CD8-positive, alpha-beta memory T cell (primary cell): Measurements from ENCODE around the gene ANXA7. TPM values are rescaled to one million over a fixed set of nuclear protein-coding genes. Genes with fewer than 3 reads are reported as not detected.
A peak's percentile ranks its signal among the peaks of the same experiment; 100 is the strongest.

Experiments used
- CTCF ChIA-PET: fragments of 350-600 bp; sonication (Branson Sonifier 250); formaldehyde crosslinking; loops from one replicate; lab custom pipeline; 2021; ENCODE audit warnings: antibody characterized with exemption; lab: Charles Lee
- POLR2A ChIA-PET: fragments of 350-600 bp; sonication (Branson Sonifier 250); formaldehyde crosslinking; loops from one replicate; lab custom pipeline; 2021; ENCODE audit warnings: antibody characterized with exemption; lab: Charles Lee
- DNase-seq, 5 donors: peaks; one replicate each; pipeline versions ENCODE4 v3.0.0 to v3.0.0-alpha.2; 2020 to 2022; ENCODE audit warnings: mixed read lengths in 1 of 5
- H3K27ac ChIP-seq: one replicate; pipeline ENCODE4 v1.7.0; 2013; ENCODE audit warnings: low read depth, mild to moderate bottlenecking, low read length, moderate library complexity
- H3K27me3 ChIP-seq: 2 replicates; pipeline ENCODE4 v1.7.0; 2013; ENCODE audit warnings: low read length, mild to moderate bottlenecking; ENCODE audit not compliant: insufficient read depth, poor library complexity, severe bottlenecking
- H3K36me3 ChIP-seq: 2 replicates; pipeline ENCODE4 v1.7.0; 2013; ENCODE audit warnings: mild to moderate bottlenecking, low read length, moderate library complexity; ENCODE audit not compliant: insufficient read depth
- H3K4me1 ChIP-seq: 2 replicates; pipeline ENCODE4 v1.7.0; 2013; ENCODE audit warnings: mild to moderate bottlenecking, low read length, moderate library complexity; ENCODE audit not compliant: insufficient read depth
- H3K4me3 ChIP-seq: 2 replicates; pipeline ENCODE4 v1.7.0; 2013; ENCODE audit warnings: mild to moderate bottlenecking, low read length
- H3K9me3 ChIP-seq: 2 replicates; pipeline ENCODE4 v1.7.0; 2013; ENCODE audit warnings: mild to moderate bottlenecking, low read length
- H3K27ac Mint-ChIP-seq, 8 donors: one replicate each; pipeline ENCODE4 v1.8.0; 2020 to 2021; ENCODE audit warnings: mixed read lengths in 8 of 8, mild to moderate bottlenecking in 6 of 8, inconsistent platforms in 3 of 8, moderate library complexity in 3 of 8
- H3K27me3 Mint-ChIP-seq, 2 donors: one replicate each; pipeline ENCODE4 v1.8.0; 2020 to 2021; ENCODE audit warnings: mixed read lengths in 2 of 2, mild to moderate bottlenecking in 1 of 2, moderate library complexity in 1 of 2
- H3K36me3 Mint-ChIP-seq, 3 donors: one replicate each; pipeline ENCODE4 v1.8.0; 2020 to 2021; ENCODE audit warnings: mixed read lengths in 3 of 3, inconsistent platforms in 1 of 3, mild to moderate bottlenecking in 1 of 3
- H3K4me1 Mint-ChIP-seq, 3 donors: one replicate each; pipeline ENCODE4 v1.8.0; 2020 to 2021; ENCODE audit warnings: mixed read lengths in 3 of 3, inconsistent platforms in 1 of 3, mild to moderate bottlenecking in 1 of 3
- H3K4me3 Mint-ChIP-seq, 7 donors: one replicate each; pipeline ENCODE4 v1.8.0; 2020 to 2021; ENCODE audit warnings: mixed read lengths in 7 of 7, mild to moderate bottlenecking in 6 of 7, moderate library complexity in 4 of 7, inconsistent platforms in 2 of 7
- H3K9me3 Mint-ChIP-seq, 5 donors: one replicate each; pipeline ENCODE4 v1.8.0; 2020 to 2022; ENCODE audit warnings: mixed read lengths in 5 of 5, mild to moderate bottlenecking in 3 of 5, moderate library complexity in 2 of 5, inconsistent platforms in 1 of 5
- polyA plus RNA-seq: library from polyadenylated mRNA; unstranded; fragments of 300-500 nt; fragmentation: Illumina TruSeq; gene quantifications from one replicate; pipeline ENCODE4 v1.2.3, GENCODE V29; 2021
- total RNA-seq, 2 experiments: library from RNA; stranded (reverse); gene quantifications; one replicate each; pipeline ENCODE4 v1.2.3, GENCODE V29; 2021

Gene ANXA7
- total and polyA plus RNA-seq, 3 experiments from 2014 or later, result 151 to 188 (median 154) TPM

GRCh38 chr10:73386583-73386982 lies 27.3 kb downstream of the ANXA7 start:
- H3K27ac ChIP-seq, result no peak overlapping the region
- ChIA-PET POLR2A (no interaction called here), CTCF (no interaction called here)
- peaks cover 0 to 4% (median 2%) of the 10 kb centered on the region in 3 donors for H3K4me1 Mint-ChIP-seq
- no peak overlapping the region for H3K27ac Mint-ChIP-seq
- peaks cover 35% of the 10 kb centered on the region for H3K36me3 ChIP-seq
- DNase-seq, result no peak
- H3K27me3 ChIP-seq, result no peaks in the 10 kb centered on the region
- H3K27me3 Mint-ChIP-seq, result no peaks in the 10 kb centered on the region
- no peaks in the 10 kb centered on the region for H3K9me3 Mint-ChIP-seq
- peaks cover 12 to 92% (median 17%) of the 10 kb centered on the region in 3 donors for H3K36me3 Mint-ChIP-seq
- H3K9me3 ChIP-seq, result no peaks in the 10 kb centered on the region
- no peak overlapping the region for H3K4me3 ChIP-seq
- H3K4me3 Mint-ChIP-seq, result no peak overlapping the region
- no peaks in the 10 kb centered on the region for H3K4me1 ChIP-seq

DNA sequence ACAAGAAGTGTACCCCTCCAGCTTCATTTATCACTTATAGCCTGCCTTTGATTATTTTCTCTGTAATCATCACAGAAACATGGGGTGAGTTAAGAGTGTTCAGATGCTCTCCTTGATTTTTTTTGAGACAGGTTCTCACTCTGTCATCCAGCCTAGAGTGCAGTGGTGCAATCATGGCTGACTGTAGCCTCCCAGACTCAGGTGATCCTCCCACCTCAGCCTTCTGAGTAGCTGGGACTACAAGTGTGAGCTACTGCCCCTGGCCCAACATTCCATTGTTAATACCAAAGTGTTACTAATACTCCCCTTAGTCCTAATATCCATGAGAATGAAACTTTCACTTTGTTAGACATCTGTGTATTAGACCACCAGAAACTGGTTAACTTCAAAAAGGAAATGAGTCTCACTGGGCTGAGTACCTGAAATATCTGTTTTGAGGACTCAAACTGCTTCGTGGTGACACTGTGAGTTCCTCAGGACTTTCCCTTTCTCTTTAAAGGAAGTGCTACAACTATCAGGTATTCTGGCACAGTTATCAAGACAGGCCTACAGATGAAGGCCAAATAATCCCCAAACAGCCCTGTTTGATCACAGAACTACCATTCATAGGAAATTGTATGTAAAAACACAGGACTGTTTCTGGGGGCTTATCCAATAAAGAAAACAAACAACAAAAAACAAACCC lies 34.7 kb downstream of the ANXA7 start:
- peaks cover 50% of the 10 kb centered on the region for H3K36me3 ChIP-seq
- ChIA-PET CTCF (no interaction called here), POLR2A (no interaction called here)
- no peak overlapping the region for H3K27ac ChIP-seq
- Mint-ChIP-seq H3K27ac (peak overlapping the region in 6 of 8 donors; percentile 11 to 72 (median 28)), H3K9me3 (no peaks in the 10 kb centered on the region), H3K36me3 (peaks cover 15 to 87% (median 24%) of the 10 kb centered on the region in 3 donors), H3K4me1 (peaks cover 0 to 7% (median 3%) of the 10 kb centered on the region in 3 donors), H3K4me3 (no peak overlapping the region), H3K27me3 (no peaks in the 10 kb centered on the region)
- H3K4me1 ChIP-seq, result no peaks in the 10 kb centered on the region
- H3K9me3 ChIP-seq, result no peaks in the 10 kb centered on the region
- no peak for DNase-seq
- no peak overlapping the region for H3K4me3 ChIP-seq
- H3K27me3 ChIP-seq, result no peaks in the 10 kb centered on the region

- peak overlapping the region in 1 of 8 donors; percentile 26 for H3K27ac Mint-ChIP-seq
- no peak overlapping the region for H3K4me3 Mint-ChIP-seq
- Histone ChIP-seq H3K9me3 (no peaks in the 10 kb centered on the region), H3K4me1 (no peaks in the 10 kb centered on the region), H3K27ac (no peak overlapping the region), H3K4me3 (no peak overlapping the region), H3K27me3 (no peaks in the 10 kb centered on the region), H3K36me3 (peaks cover 37% of the 10 kb centered on the region)
- CTCF ChIA-PET, result no interaction called here
- no peaks in the 10 kb centered on the region for H3K9me3 Mint-ChIP-seq
- H3K27me3 Mint-ChIP-seq, result no peaks in the 10 kb centered on the region
- H3K36me3 Mint-ChIP-seq, result peaks cover 12 to 74% (median 24%) of the 10 kb centered on the region in 3 donors
- POLR2A ChIA-PET, result no interaction called here
- DNase-seq, result no peak
- H3K4me1 Mint-ChIP-seq, result peaks cover 0 to 7% (median 3%) of the 10 kb centered on the region in 3 donors
Measured at GRCh38 chr10:73376679-73377078, 37.2 kb downstream of the ANXA7 start.

DNA sequence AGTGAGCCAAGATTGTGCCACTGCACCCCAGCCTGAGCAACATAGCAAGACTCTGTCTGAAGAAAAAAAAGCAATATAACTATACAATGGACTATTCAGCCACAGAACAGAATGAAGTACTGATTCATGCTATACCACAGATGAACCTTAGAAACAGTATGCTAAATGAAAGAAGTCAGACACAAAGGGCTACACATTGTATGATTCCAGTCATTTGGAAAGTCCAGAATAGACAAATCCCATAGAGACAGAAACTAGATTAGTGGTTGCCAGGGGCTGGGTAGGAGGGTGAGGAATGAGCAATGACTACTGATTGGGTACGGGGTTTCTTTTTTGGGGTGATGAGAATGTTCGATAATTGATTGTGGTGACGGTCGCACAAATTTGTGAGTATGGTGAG lies 45.6 kb downstream of the ANXA7 start:
- peak overlapping the region in 2 of 8 donors; percentile 38 to 61 for H3K27ac Mint-ChIP-seq
- CTCF ChIA-PET, result no interaction called here

GRCh38 chr10:73366381-73367298 lies 47.2 kb downstream of the ANXA7 start:
- Histone ChIP-seq H3K4me1 (no peaks in the 10 kb centered on the region), H3K27me3 (no peaks in the 10 kb centered on the region), H3K27ac (no peak overlapping the region), H3K4me3 (no peak overlapping the region), H3K36me3 (peaks cover 18% of the 10 kb centered on the region), H3K9me3 (no peaks in the 10 kb centered on the region)
- POLR2A ChIA-PET, result interaction anchor here (0.5 kb wide), 1 partner anchor 49 kb away, joined by 3 read pairs; no protein-coding TSS in a partner anchor
- peaks cover 5 to 59% (median 17%) of the 10 kb centered on the region in 3 donors for H3K36me3 Mint-ChIP-seq
- CTCF ChIA-PET, result no interaction called here
- H3K27me3 Mint-ChIP-seq, result no peaks in the 10 kb centered on the region
- no peak for DNase-seq
- peak overlapping the region in 1 of 8 donors; percentile 14 for H3K27ac Mint-ChIP-seq
- H3K4me3 Mint-ChIP-seq, result no peak overlapping the region
- H3K9me3 Mint-ChIP-seq, result peaks cover 0 to 6% (median 0%) of the 10 kb centered on the region in 5 donors
- no peaks in the 10 kb centered on the region for H3K4me1 Mint-ChIP-seq

More for the DNA sequence above, 45.6 kb downstream of the ANXA7 start:
- Mint-ChIP-seq H3K36me3 (peaks cover 5 to 57% (median 20%) of the 10 kb centered on the region in 3 donors), H3K27me3 (no peaks in the 10 kb centered on the region), H3K4me1 (no peaks in the 10 kb centered on the region), H3K9me3 (no peaks in the 10 kb centered on the region), H3K4me3 (no peak overlapping the region)
- peaks cover 18% of the 10 kb centered on the region for H3K36me3 ChIP-seq
- POLR2A ChIA-PET, result no interaction called here
- DNase-seq, result no peak
- H3K4me3 ChIP-seq, result no peak overlapping the region
- no peaks in the 10 kb centered on the region for H3K9me3 ChIP-seq
- no peak overlapping the region for H3K27ac ChIP-seq
- H3K4me1 ChIP-seq, result no peaks in the 10 kb centered on the region
- H3K27me3 ChIP-seq, result no peaks in the 10 kb centered on the region

- no peaks in the 10 kb centered on the region for H3K4me1 ChIP-seq
- Mint-ChIP-seq H3K9me3 (peaks cover 0 to 6% (median 0%) of the 10 kb centered on the region in 5 donors), H3K27ac (no peak overlapping the region), H3K4me1 (no peaks in the 10 kb centered on the region), H3K36me3 (peaks cover 5 to 48% (median 15%) of the 10 kb centered on the region in 3 donors), H3K27me3 (no peaks in the 10 kb centered on the region), H3K4me3 (no peak overlapping the region)
- POLR2A ChIA-PET, result interaction anchor here (0.6 to 0.7 kb wide), 2 partner anchors 321 to 1465 kb away, joined by 3 read pairs; no protein-coding TSS in a partner anchor
- H3K4me3 ChIP-seq, result no peak overlapping the region
- CTCF ChIA-PET, result no interaction called here
- no peak overlapping the region for H3K27ac ChIP-seq
- peaks cover 18% of the 10 kb centered on the region for H3K36me3 ChIP-seq
- no peaks in the 10 kb centered on the region for H3K9me3 ChIP-seq
- DNase-seq, result no peak
- H3K27me3 ChIP-seq, result no peaks in the 10 kb centered on the region
Measured at GRCh38 chr10:73364964-73365363, 48.9 kb downstream of the ANXA7 start.

DNA sequence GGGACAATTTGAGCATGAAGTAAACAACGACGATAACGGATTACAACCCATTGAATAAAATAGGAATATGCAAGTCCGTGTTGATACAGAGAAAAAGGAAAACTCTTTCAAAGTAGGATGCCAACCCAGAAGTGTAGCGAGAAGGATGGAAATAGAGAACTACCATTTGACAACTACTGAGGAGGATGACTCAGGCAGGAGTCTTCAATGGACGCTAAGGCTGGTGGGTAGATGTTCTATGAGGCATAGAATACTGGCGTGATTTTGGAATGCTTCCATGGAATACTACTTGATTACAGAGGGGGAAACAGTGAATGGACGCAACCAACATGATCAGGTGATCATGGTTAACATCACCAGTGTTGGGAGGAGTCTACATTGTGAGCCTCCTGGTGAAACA lies 54.4 kb downstream of the ANXA7 start:
- Mint-ChIP-seq H3K36me3 (peaks cover 0 to 12% (median 0%) of the 10 kb centered on the region in 3 donors), H3K4me1 (peaks cover 14 to 21% (median 19%) of the 10 kb centered on the region in 3 donors), H3K27me3 (peaks cover 0 to 6% of the 10 kb centered on the region in 2 donors), H3K27ac (no peak overlapping the region), H3K9me3 (peaks cover 0 to 6% (median 0%) of the 10 kb centered on the region in 5 donors), H3K4me3 (peak overlapping the region in 1 of 7 donors; percentile 97)
- ChIA-PET POLR2A (interaction anchor here (1.4 to 1.9 kb wide), 3 partner anchors 54 to 136 kb away, joined by 3 to 7 read pairs (median 6); partner anchors contain the start of genes ANXA7, DNAJC9 and PPP3CB), CTCF (no interaction called here)
- H3K4me3 ChIP-seq, result peak overlapping the region; percentile 75
- peaks cover 12% of the 10 kb centered on the region for H3K4me1 ChIP-seq
- DNase-seq, result no peak
- H3K36me3 ChIP-seq, result peaks cover 2% of the 10 kb centered on the region
- H3K9me3 ChIP-seq, result no peaks in the 10 kb centered on the region
- H3K27ac ChIP-seq, result no peak overlapping the region
- no peaks in the 10 kb centered on the region for H3K27me3 ChIP-seq
